ENCODE results near the gene RAD51B. TPM values are rescaled to one million over a fixed set of nuclear protein-coding genes. Genes with fewer than 3 reads are reported as not detected.

Gene RAD51B
- total and polyA plus RNA-seq, 7 donors, result 2.4 to 24.4 (median 7.1) TPM

DNA sequence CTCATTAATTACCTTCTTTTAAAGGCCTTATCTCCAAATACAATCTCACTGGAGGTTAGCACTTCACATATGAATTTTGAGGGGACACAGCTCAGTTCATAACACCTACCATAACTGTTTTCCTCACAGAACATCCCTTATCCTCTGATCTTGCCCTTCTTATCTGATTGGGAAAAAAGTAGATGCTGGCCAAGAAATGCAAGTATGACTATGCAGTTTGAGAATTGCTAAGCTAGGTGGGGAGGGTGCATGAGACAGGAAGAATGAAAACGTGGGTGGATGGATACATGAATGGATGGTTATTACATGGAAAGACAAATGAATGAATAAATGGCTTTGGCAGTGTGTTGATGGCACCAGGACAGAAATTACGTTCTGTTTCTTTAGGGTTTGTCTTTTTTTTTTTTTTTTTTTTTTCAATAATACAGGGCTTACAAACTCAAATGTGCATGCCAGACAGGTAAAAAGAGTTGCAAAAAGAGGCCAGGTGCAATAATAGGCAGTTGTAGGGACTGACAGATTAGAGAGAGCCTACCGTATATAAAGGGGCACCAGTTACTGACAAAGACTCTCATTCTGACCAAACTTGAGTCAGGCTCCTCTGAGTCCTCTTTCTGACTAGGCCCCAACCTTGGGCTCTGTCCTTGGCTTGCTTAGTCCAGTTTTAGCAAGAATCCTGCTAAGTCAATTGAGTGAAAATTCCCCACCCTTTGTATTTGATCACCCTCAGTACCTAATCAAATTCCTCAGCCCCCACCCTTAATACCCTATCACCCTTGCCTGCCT is 668.4 kb downstream of the RAD51B start:
- H3K9me3 ChIP-seq, result no peaks in the 10 kb centered on the region
- H3K36me3 ChIP-seq, result no peaks in the 10 kb centered on the region
- peaks cover 0 to 11% (median 4%) of the 10 kb centered on the region in 4 donors for H3K4me1 ChIP-seq
- intact Hi-C loops (cut with DNase I), result no loop called here
- H3K4me3 ChIP-seq, result no peak overlapping the region
- 88 to 89% methylated on average over 3 of the region's 3 CpGs for WGBS, 2 donors
- H3K27me3 ChIP-seq, result no peaks in the 10 kb centered on the region
- no peak overlapping the region for H3K27ac ChIP-seq
- DNase-seq, result no peak
- TF ChIP-seq EP300 (IDR thresholded peaks at IDR 0.05), result no peak
- TF ChIP-seq, protein P1, sequence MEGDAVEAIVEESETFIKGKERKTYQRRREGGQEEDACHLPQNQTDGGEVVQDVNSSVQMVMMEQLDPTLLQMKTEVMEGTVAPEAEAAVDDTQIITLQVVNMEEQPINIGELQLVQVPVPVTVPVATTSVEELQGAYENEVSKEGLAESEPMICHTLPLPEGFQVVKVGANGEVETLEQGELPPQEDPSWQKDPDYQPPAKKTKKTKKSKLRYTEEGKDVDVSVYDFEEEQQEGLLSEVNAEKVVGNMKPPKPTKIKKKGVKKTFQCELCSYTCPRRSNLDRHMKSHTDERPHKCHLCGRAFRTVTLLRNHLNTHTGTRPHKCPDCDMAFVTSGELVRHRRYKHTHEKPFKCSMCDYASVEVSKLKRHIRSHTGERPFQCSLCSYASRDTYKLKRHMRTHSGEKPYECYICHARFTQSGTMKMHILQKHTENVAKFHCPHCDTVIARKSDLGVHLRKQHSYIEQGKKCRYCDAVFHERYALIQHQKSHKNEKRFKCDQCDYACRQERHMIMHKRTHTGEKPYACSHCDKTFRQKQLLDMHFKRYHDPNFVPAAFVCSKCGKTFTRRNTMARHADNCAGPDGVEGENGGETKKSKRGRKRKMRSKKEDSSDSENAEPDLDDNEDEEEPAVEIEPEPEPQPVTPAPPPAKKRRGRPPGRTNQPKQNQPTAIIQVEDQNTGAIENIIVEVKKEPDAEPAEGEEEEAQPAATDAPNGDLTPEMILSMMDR (IDR thresholded peaks at IDR 0.05), result no peak
- TF ChIP-seq POLR2AphosphoS5 (IDR thresholded peaks at IDR 0.05), result no peak
- TF ChIP-seq POLR2A (IDR thresholded peaks at IDR 0.05), result no peak

DNA sequence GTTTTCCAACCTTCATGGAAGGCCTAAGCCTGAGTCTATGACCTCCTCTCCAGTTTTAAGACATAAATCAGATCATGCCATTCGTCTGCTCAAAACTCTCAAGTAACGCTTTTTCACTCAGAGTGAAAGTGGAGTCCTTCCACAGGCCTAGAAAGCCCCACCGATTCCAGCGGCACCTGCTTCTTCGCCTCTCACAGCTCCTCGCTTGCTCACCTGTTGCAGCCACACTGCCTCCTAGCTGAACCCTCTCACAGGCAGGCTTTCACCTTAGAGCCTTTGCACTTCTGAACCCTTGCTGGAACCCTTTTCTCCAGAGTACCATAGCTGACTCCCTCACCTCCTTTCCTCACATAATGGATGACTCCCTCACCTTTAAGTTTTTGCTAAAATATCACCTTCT is 672.2 kb downstream of the RAD51B start:
- intact Hi-C loops (cut with DNase I), result no loop called here
- Histone ChIP-seq H3K27me3 (no peaks in the 10 kb centered on the region), H3K36me3 (no peaks in the 10 kb centered on the region), H3K9me3 (no peaks in the 10 kb centered on the region), H3K4me3 (no peak overlapping the region), H3K4me1 (no peaks in the 10 kb centered on the region), H3K27ac (no peak overlapping the region)
- 89 to 98% methylated on average over 6 of the region's 6 CpGs for WGBS, 2 donors
- DNase-seq, result no peak
- TF ChIP-seq POLR2A (IDR thresholded peaks at IDR 0.05) (no peak), POLR2AphosphoS5 (IDR thresholded peaks at IDR 0.05) (no peak)
- TF ChIP-seq, protein P1 (IDR thresholded peaks at IDR 0.05), result no peak

DNA sequence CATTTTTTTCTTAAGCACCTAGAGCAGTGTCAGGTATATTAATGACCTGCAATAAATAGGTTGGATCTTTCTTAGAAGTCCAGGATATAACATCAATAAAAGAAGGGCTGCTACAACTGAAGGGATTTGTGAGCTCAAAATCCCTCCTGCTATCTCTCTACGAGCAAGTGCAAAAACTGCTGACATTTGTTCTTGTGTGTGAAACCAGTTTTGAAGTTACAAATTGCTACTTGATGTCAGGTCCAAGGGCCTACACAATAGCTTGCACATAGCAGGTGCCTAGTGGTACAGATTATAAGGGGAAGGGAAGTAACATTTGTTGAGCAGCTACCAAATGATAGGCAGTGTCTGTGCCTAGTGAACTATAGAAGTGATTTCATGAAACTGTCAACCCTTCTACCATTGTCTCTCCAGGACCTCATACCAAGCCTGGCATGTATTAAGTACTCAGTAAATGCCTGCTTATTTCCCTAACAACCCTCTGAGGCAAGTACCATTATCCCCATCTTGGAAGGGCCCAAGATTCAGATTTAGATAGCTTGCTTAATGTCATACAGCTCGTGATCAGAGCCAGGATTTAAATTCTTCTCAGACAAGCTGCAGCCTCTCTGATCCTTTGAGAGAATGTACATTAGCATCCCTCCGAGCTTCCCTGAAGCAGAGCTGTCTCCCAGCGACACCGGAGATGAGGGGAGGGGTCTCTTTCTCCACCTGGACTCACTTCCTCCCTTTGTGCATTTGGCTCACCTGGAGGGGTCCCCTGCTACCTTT is 673.0 kb downstream of the RAD51B start:
- H3K9me3 ChIP-seq, result no peaks in the 10 kb centered on the region
- no peaks in the 10 kb centered on the region for H3K36me3 ChIP-seq
- H3K27me3 ChIP-seq, result no peaks in the 10 kb centered on the region
- no peak overlapping the region for H3K4me3 ChIP-seq
- WGBS, 2 donors, result 92 to 97% methylated on average over 5 of the region's 5 CpGs
- TF ChIP-seq POLR2AphosphoS5 (IDR thresholded peaks at IDR 0.05), result no peak
- no peak for TF ChIP-seq EP300 (IDR thresholded peaks at IDR 0.05)
- TF ChIP-seq, protein P1 (IDR thresholded peaks at IDR 0.05), result no peak
- no peak for TF ChIP-seq POLR2A (IDR thresholded peaks at IDR 0.05)
- DNase-seq, result no peak
- H3K4me1 ChIP-seq, result no peaks in the 10 kb centered on the region
- H3K27ac ChIP-seq, result no peak overlapping the region
- intact Hi-C loops (cut with DNase I), result no loop called here

DNA sequence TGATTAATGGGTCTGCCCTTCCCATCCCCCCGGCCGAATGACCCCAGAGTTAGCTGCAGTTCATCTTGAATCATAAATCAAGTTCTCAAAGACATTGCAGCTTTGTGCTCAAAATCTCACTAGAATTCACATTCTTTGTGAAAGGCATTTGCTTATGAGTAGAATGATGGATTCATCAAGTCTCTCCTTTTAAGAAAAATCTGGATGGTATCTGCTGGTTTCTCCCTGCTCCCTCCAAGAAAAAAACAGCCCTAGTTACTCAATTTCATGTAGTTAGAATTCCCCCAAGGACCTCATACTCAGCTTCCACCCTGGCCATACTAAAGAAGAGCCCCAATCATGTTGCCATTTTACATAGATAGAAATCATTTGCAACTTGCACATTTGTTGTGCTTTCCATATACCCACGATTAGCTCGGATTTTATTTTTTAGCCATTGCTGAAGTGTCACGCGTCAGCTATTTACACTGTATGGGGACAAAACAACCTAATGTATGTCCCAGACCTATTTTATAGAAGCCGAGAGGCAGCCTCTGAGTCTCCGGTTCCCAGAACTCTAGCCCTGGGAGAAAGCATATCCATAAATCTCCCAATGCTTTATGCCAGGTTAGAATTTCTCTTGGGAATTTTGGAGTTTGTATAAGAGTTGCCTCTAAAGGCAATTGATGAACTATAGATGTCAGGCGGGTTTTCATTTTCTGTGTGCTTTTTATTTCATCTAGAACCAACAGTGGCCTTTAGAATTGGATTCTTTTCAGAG is 673.8 kb downstream of the RAD51B start:
- WGBS, 2 donors, result 95 to 96% methylated on average over 9 of the region's 9 CpGs
- Histone ChIP-seq H3K36me3 (no peaks in the 10 kb centered on the region), H3K4me3 (no peak overlapping the region), H3K9me3 (no peaks in the 10 kb centered on the region), H3K27me3 (no peaks in the 10 kb centered on the region), H3K27ac (no peak overlapping the region), H3K4me1 (no peaks in the 10 kb centered on the region)
- no peak for TF ChIP-seq POLR2AphosphoS5 (IDR thresholded peaks at IDR 0.05)
- TF ChIP-seq, protein P1 (IDR thresholded peaks at IDR 0.05), result no peak
- no peak for TF ChIP-seq EP300 (IDR thresholded peaks at IDR 0.05)
- TF ChIP-seq POLR2A (IDR thresholded peaks at IDR 0.05), result no peak
- no peak for DNase-seq
- intact Hi-C loops (cut with DNase I), result no loop called here
